CD4-positive, CD25-positive, alpha-beta regulatory T cell (primary cell): ENCODE measurements around the gene MUC13. TPM values are rescaled to one million over a fixed set of nuclear protein-coding genes. Genes with fewer than 3 reads are reported as not detected.

Source experiments
- ATAC-seq, 2 donors: fragments of 150-1000 bp; cut with Tn5 transposase; one replicate each; pipeline ENCODE4 v1.10.0; 2021; ENCODE audit warnings: low read depth in 2 of 2, moderate number of reproducible peaks in 2 of 2, moderate library complexity in 1 of 2
- DNase-seq, 3 donors: peaks; one replicate each; pipeline versions ENCODE4 v3.0.0 to v3.0.0-alpha.2; 2012 to 2022; ENCODE audit warnings: mixed read lengths in 1 of 3
- H3K27ac ChIP-seq: one replicate; pipeline ENCODE4 v1.7.0; 2013; ENCODE audit warnings: mild to moderate bottlenecking, low read length; ENCODE audit not compliant: insufficient read depth, poor library complexity, severe bottlenecking
- H3K27me3 ChIP-seq: one replicate; pipeline ENCODE4 v1.7.0; 2013; ENCODE audit warnings: low read length; ENCODE audit not compliant: control insufficient read depth, insufficient read depth
- H3K36me3 ChIP-seq: one replicate; pipeline ENCODE4 v1.7.0; 2013; ENCODE audit warnings: mild to moderate bottlenecking, low read length, moderate library complexity; ENCODE audit not compliant: control insufficient read depth, insufficient read depth
- H3K4me1 ChIP-seq: 2 replicates; pipeline ENCODE4 v1.7.0; 2013; ENCODE audit warnings: mild to moderate bottlenecking, low read length; ENCODE audit not compliant: insufficient read depth, control insufficient read depth, poor library complexity, severe bottlenecking
- H3K4me3 ChIP-seq: one replicate; pipeline ENCODE4 v1.7.0; 2013; ENCODE audit warnings: low read depth, mild to moderate bottlenecking, low read length, moderate library complexity
- H3K9me3 ChIP-seq, 2 experiments: 1 replicate in 1 of 2; 2 replicates in 1 of 2; pipeline ENCODE4 v1.7.0; 2013; ENCODE audit warnings: low read length in 2 of 2, mild to moderate bottlenecking in 1 of 2, moderate library complexity in 1 of 2; ENCODE audit not compliant: control insufficient read depth in 2 of 2
- H3K27ac Mint-ChIP-seq, 3 donors: one replicate each; pipeline ENCODE4 v1.8.0; 2020 to 2022; ENCODE audit warnings: mild to moderate bottlenecking in 3 of 3, mixed read lengths in 3 of 3, moderate library complexity in 2 of 3
- H3K27me3 Mint-ChIP-seq: one replicate; pipeline ENCODE4 v1.8.0; 2022; ENCODE audit warnings: mild to moderate bottlenecking, mixed read lengths
- H3K36me3 Mint-ChIP-seq: one replicate; pipeline ENCODE4 v1.8.0; 2020; ENCODE audit warnings: mixed read lengths
- H3K4me1 Mint-ChIP-seq, 4 donors: one replicate each; pipeline ENCODE4 v1.8.0; 2020 to 2022; ENCODE audit warnings: mixed read lengths in 4 of 4, mild to moderate bottlenecking in 1 of 4
- H3K4me3 Mint-ChIP-seq, 4 donors: one replicate each; pipeline ENCODE4 v1.8.0; 2020 to 2022; ENCODE audit warnings: mild to moderate bottlenecking in 4 of 4, mixed read lengths in 4 of 4, moderate library complexity in 3 of 4
- H3K9me3 Mint-ChIP-seq, 7 donors: one replicate each; pipeline ENCODE4 v1.8.0; 2020 to 2022; ENCODE audit warnings: mixed read lengths in 7 of 7, mild to moderate bottlenecking in 3 of 7, moderate library complexity in 2 of 7
- polyA plus RNA-seq, 4 donors: library from polyadenylated mRNA; unstranded; fragments of 300-500 nt; fragmentation: Illumina TruSeq; gene quantifications; one replicate each; pipeline ENCODE4 v1.2.3, GENCODE V29; 2021
- total RNA-seq: library from RNA; stranded (reverse); gene quantifications from one replicate; pipeline ENCODE4 v1.2.3, GENCODE V29; 2022

The MUC13 gene
- total and polyA plus RNA-seq, 5 donors from 2014 or later = 0.49 TPM; not detected in 4

DNA sequence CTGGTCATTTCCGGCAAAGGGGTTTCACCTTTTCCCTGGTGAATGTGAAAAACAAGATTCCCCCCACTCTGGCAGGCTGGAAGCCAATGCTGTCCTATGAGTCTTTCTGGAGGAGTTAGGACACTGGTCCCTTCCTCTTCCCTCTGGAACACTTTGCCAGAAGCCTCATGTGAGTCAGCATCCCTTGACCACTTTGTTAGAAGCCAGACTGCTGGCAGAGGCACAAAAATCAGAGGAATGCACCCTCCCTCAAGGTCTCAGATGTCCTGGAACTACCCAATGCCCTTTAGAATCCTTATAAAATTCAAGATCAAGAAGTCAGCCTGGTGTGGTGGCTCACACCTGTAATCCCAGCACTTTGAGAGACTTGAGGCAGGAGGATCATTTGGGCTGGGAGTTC is 74.0 kb downstream of the MUC13 start:
- no peak overlapping the region for H3K4me3 Mint-ChIP-seq
- Histone ChIP-seq H3K27ac (no peak overlapping the region), H3K4me3 (no peak overlapping the region), H3K36me3 (no peaks in the 10 kb centered on the region), H3K4me1 (no peaks in the 10 kb centered on the region), H3K9me3 (no peaks in the 10 kb centered on the region), H3K27me3 (peaks cover 2% of the 10 kb centered on the region)
- H3K9me3 Mint-ChIP-seq = no peaks in the 10 kb centered on the region
- no peak overlapping the region for H3K27ac Mint-ChIP-seq
- H3K27me3 Mint-ChIP-seq = peaks cover 22% of the 10 kb centered on the region
- H3K4me1 Mint-ChIP-seq = no peaks in the 10 kb centered on the region
- ATAC-seq = no peak
- no peak for DNase-seq
- H3K36me3 Mint-ChIP-seq = peaks cover 3% of the 10 kb centered on the region

DNA sequence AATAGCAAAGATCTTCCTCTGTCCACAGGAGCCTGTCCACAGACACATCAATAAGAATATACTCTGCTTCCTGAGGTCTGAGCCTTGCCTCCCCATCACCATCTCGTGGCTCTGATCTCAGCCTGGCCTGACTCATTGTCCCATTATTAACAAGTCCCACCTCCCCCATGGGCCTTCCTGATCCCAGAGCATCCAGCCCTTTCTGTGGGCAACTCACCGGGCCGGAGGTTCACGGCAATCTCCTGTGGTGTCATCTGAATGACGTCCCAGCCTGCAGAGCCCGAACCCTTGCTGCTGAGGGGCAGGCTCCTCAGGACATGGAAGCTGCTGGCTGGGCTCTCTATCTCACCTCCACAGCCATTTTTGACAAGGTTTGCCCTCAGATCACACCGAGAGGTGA is 75.5 kb downstream of the MUC13 start:
- peaks cover 3% of the 10 kb centered on the region for H3K36me3 Mint-ChIP-seq
- Histone ChIP-seq H3K4me3 (no peak overlapping the region), H3K36me3 (no peaks in the 10 kb centered on the region), H3K27me3 (peaks cover 2% of the 10 kb centered on the region), H3K4me1 (no peaks in the 10 kb centered on the region), H3K9me3 (no peaks in the 10 kb centered on the region), H3K27ac (no peak overlapping the region)
- peaks cover 21% of the 10 kb centered on the region for H3K27me3 Mint-ChIP-seq
- DNase-seq (no peak), ATAC-seq (no peak)
- H3K27ac Mint-ChIP-seq = no peak overlapping the region
- H3K4me3 Mint-ChIP-seq = no peak overlapping the region
- no peaks in the 10 kb centered on the region for H3K4me1 Mint-ChIP-seq
- no peaks in the 10 kb centered on the region for H3K9me3 Mint-ChIP-seq

- no peak overlapping the region for H3K4me3 Mint-ChIP-seq
- no peaks in the 10 kb centered on the region for H3K4me1 Mint-ChIP-seq
- Histone ChIP-seq H3K4me3 (no peak overlapping the region), H3K4me1 (no peaks in the 10 kb centered on the region), H3K36me3 (no peaks in the 10 kb centered on the region), H3K9me3 (no peaks in the 10 kb centered on the region), H3K27me3 (peaks cover 2% of the 10 kb centered on the region), H3K27ac (no peak overlapping the region)
- no peak overlapping the region for H3K27ac Mint-ChIP-seq
- peaks cover 15% of the 10 kb centered on the region for H3K27me3 Mint-ChIP-seq
- DNase-seq (no peak), ATAC-seq (no peak)
- H3K9me3 Mint-ChIP-seq = no peaks in the 10 kb centered on the region
- peaks cover 3% of the 10 kb centered on the region for H3K36me3 Mint-ChIP-seq
Measured at GRCh38 chr3:124858275-124858674, 76.3 kb downstream of the MUC13 start.

DNA sequence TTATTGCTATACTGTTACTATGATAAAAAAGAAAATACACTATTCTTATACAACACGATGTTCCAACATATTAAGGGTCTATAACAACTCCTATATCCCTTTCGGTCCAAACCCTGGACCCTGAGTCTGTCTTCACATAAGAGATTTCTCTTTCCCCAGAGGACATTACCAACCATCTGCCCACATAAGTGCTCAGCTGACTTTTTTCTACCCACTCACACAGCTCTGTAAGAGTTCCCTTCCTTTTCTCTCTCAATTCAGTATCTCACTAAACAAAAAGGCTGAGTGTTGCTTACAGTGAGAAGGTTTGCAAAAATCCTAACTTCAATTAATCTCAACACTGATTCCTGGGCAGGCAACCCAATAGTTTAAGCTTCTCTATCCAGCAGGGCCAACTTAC is 77.9 kb downstream of the MUC13 start:
- Mint-ChIP-seq H3K27me3 (peaks cover 15% of the 10 kb centered on the region), H3K4me1 (no peaks in the 10 kb centered on the region), H3K36me3 (peaks cover 3% of the 10 kb centered on the region), H3K27ac (no peak overlapping the region), H3K4me3 (no peak overlapping the region), H3K9me3 (no peaks in the 10 kb centered on the region)
- Histone ChIP-seq H3K4me1 (no peaks in the 10 kb centered on the region), H3K27me3 (peaks cover 2% of the 10 kb centered on the region), H3K9me3 (no peaks in the 10 kb centered on the region), H3K36me3 (no peaks in the 10 kb centered on the region), H3K4me3 (no peak overlapping the region), H3K27ac (no peak overlapping the region)
- ATAC-seq (no peak), DNase-seq (no peak)

Other genes with a start within 250 kb of the MUC13 start
- gene UMPS, start 204.3 kb downstream of the MUC13 start, total RNA-seq = 11.7 TPM
- gene UMPS, start 204.3 kb downstream of the MUC13 start, polyA plus RNA-seq = 10 to 100 TPM; 19.0 to 36.1 (median 25.1) TPM
- gene ITGB5, start 47.4 kb downstream of the MUC13 start, total RNA-seq = 4.5 TPM
- gene ITGB5, start 47.4 kb downstream of the MUC13 start, polyA plus RNA-seq = under 1 TPM in 3 of 4 donors, not detected in 1; 0.15 to 0.21 (median 0.18) TPM
- gene HEG1, start 121.2 kb upstream of the MUC13 start, total RNA-seq = 24.8 TPM
- 1 to 10 TPM in 3 of 4 donors, under 1 TPM in 1; 0.95 to 3.4 (median 2.1) TPM for gene HEG1, start 121.2 kb upstream of the MUC13 start, polyA plus RNA-seq